ENCODE data around the gene HOXC12. TPM values are rescaled to one million over a fixed set of nuclear protein-coding genes. Genes with fewer than 3 reads are reported as not detected.

Gene HOXC12
- total RNA-seq, 1 experiment from 2014 or later = not detected

DNA sequence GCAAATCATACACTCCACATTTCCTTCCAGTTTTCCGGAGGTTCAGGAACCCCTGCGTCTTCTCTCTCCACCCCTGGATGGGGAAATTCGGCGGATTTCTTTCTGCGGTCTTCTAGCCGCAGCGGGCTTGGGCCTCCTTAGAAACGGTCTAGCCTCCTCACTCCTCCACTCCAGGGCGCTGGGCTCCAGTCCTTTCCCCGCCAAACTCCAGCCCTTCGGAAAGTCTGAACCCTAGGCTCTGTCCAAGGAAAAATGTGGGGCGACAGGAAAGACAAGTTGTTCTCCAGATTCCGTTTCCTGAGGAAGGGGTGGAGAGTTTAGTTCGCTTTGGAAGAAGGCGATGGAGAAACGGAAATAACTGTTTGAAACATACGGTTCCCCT is 28.9 kb downstream of the HOXC12 start:
- no peak for DNase-seq (ENCODE audit: low read depth)

DNA sequence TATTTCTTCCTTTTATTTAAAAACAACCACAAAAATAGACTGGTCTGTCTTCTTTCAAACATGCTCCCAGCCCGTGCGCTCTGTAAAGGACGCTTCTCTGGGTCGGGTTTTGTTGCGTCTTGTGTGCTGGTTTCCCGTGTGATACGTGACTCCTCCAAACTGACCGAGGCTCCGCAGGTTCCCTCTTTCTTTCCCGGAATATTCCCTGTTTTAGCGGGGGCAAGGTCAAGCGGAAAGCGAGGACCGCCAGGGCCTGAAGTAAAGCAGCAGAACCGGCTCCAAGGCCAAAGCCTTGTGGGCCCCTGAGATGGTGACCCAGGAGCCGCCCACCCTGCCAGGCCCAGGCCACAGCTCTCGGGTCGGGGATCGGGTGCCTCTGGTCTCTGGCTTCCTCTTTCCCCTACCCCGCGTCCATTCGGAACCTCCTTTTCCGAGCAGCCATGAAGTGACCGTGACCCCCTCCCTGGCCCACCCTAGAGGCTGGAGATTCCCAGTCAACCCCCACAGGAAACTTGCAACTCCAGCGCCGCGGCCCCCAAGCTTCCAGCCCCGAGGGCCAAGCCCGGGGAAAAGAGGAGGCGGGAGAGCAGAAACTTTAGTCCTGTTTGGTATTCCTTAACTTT is 29.4 kb downstream of the HOXC12 start:
- DNase-seq (ENCODE audit: low read depth) = no peak

DNA sequence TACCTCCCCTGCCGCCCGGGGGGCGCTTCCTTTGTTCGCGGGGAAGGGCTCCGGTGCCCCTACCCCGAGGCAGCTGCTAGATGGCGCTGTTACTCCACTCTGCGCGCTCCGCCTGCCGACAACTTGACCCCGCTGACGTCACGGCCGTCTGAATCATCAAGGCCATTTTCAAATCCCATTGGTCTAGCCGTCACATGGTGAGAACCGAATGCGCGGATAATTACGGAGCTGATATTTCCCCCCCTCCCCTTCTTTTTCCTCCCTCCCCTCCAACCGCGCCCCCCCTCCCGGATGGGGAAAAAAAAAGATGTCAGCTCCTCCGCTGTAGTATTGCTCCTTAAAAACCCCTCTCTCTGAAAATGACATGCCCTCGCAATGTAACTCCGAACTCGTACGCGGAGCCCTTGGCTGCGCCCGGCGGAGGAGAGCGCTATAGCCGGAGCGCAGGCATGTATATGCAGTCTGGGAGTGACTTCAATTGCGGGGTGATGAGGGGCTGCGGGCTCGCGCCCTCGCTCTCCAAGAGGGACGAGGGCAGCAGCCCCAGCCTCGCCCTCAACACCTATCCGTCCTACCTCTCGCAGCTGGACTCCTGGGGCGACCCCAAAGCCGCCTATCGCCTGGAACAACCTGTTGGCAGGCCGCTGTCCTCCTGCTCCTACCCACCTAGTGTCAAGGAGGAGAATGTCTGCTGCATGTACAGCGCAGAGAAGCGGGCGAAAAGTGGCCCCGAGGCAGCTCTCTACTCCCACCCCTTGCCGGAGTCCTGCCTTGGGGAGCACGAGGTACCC is 30.4 kb downstream of the HOXC12 start, which contains the start of gene HOXC10:
Gene HOXC10 (plus strand): TSS at position 246 of the 791 bp plus-strand sequence. CDS start 114 bp downstream, at position 360.
- DNase-seq (ENCODE audit: low read depth) = peak; percentile 91

DNA sequence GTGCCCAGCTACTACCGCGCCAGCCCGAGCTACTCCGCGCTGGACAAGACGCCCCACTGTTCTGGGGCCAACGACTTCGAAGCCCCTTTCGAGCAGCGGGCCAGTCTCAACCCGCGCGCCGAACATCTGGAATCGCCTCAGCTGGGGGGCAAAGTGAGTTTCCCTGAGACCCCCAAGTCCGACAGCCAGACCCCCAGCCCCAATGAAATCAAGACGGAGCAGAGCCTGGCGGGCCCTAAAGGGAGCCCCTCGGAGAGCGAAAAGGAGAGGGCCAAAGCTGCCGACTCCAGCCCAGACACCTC is 30.9 kb downstream of the HOXC12 start:
- DNase-seq (ENCODE audit: low read depth) = no peak

DNA sequence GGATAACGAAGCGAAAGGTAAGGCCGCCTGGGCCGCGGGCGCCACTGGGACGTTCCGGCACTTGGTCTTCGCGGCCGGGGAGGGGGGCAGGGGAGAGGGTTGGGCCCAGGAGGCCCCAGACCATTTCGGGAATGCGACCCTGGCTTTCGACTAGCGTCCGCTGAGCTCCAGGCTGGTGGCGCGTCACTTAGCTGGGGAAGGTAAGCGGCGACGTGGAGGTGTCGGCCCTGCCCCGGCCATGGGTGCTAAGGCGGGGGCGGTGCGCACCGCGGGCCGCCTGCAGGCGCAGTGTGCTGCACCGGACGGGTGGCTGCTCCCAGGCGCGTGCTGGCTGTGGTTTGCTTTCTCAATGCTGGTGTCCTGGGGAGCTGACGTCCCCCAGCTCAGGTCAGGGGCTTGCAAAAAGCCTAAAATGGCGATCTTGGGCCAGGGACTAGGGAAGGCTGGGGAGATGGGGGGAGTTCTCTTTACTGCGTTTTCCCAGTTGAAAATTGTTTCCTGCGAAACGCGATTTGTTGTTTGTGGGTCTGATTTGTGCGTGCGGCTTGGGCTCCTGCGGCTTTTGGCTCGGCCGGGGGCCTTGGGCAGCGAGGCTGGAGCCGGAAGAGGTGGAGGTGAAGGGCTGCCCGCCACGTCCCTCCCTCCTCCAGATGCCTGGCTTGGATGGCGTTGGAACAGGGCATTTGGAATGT is 31.4 kb downstream of the HOXC12 start:
- peak; percentile 59 for DNase-seq (ENCODE audit: low read depth)

DNA sequence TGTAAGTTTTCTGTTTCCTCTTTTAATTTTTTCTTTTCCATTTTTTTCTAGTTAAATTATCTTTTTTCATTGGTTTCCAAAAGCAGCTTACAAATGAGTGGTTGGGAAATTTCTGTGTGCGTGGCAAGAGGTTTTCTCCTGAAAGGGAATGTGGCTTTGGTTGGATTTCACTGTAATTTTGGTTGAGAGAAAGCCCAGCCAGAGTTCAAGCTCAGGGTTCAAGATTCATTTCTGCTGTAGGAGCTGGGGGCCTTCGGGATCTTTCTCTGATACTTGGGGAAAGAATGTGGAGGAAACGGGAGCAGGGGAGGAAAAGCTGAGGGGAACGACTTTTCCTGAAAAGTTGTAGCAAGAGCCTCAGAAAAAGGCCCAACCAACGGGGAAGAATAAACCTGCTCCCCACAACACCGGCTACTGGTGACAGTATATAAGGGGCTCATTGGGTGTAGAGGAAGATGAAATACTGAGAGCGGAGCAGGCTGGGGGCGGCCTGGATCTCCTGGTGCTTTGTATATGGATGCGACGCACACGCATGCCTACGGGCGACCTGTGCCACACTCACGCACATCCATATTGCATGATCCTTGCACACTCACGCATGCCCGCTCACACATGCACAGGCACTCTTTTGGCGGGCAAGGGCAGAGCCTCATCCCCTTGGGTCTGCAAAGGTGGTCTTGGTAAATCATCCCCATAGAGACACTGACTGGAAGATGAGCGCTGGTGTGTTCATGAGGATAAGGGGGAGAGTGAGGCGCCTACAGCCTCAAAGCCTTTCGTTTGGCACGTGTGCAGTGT is 32.2 kb downstream of the HOXC12 start:
- DNase-seq (ENCODE audit: low read depth) = no peak

DNA sequence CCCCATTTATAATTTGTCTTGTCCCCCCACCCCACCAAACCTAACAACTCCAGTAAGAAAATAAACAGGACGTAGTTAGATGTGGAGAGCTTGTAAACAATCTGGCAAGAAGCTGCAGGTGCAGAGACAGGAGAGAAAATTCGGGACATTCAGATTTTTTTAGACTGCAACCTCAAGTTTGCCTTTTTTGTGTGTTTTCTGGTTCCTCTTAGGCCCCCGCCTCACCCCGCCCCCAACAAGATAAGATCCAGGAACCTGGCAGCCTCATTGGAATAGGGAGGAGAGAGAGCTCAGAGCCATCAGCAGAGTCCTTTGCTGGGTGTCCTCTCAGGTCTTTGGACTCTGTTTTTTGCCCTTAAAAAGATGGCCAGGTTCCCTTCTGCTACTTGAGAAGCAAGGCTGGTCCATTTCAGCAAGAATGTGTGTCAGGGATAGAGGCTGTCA is 33.1 kb downstream of the HOXC12 start:
- DNase-seq (ENCODE audit: low read depth) = no peak

DNA sequence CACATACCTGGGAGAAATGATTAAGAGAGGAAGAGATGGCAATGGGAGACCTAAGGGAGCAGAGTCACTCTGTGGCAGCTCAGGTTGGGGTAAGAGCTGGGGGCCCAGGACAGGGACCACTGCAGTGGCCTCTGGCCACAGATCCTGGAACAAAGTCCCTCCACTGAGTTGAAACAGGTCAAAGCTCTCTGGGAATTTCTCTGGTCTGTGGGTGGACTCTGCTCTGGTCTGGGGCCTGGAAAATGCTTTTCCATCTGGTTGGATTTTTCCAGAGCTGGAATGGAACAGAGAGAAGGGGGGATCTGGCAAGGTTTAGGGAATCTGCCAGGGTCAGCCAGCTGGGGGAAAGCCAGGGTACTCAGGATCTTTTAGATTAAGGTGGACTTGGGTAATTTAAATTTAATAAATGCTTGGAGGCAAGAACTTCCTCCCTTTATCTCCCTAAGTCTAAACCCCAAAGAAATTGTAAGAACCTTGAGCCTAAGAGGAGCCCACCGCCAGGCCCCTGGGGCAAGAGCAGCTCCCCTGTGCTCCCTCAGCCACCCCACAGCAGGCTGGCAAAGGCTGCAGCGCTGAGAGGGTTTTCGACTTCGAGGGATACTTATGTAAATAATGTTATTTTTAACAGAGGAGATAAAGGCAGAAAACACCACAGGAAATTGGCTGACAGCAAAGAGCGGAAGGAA is 34.0 kb downstream of the HOXC12 start:
- DNase-seq (ENCODE audit: low read depth) = no peak

DNA sequence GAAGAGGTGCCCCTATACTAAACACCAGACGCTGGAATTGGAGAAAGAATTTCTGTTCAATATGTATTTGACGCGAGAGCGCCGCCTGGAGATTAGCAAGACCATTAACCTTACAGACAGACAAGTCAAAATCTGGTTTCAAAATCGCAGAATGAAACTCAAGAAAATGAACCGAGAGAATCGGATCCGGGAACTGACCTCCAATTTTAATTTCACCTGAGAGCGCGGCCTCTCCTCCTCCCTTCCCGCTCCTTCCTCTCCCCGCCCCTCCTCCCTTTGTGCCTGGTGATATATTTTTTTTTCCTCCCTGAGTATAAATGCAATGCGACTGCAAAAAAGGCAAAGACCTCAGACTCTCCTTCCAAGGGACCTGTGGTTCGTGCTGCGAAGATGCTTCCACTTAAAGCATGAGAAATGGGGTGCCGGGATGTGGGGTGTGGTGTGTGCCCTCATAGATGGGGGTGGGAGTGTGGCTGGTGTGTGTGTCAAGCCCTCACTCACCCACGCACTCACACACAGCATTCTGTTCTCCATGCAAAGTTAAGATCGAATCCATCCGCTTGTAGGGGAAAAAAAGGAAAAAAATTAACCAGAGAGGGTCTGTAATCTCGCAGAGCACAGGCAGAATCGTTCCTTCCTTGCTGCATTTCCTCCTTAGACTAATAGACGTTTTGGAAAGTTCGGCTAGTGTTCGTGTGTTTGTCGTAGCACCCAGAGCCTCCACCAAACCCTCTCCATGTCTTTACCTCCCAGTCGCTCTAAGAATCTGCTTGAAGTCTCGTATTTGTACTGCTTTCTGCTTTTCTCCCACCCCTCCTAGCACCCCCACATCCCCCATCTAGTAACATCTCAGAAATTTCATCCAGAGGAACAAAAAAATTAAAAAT is 34.8 kb downstream of the HOXC12 start:
- peak; percentile 63 for DNase-seq (ENCODE audit: low read depth)

DNA sequence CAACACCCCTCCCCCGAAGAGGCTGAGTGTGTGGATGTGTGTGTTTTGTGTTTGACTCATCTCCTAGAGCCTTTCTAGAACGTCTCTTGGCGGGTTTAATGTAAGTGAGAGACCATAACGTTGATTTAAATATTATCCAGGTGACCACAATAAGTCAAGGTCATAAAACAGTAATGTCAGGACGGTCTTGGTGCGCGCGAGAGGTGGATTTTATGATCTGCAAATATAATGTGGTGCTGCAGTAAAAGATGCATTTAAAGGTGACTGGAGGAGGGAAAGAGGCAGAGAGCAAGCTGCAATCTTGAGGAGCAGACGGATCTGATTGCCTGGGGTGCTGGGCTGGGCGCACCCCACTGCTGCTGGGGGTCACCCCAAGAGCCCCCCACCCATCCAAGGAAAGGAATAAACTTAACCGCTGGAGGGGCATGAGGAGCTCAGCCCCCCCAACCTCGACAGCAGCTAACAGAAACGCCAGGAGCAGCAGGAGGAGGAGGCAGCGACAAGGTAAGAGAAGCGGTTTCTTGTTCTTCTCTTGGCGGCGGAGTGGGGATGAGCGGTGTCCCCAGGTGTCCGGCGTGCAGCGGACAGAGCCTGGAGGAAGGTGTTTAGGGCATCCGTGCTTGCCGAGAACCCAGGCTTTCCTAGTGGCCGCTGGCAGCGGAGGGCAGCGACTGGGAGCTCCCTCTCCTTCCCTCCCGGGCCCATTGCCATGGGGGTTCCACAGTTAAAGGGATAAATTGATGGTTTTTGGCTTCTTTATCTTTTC is 35.8 kb downstream of the HOXC12 start:
- DNase-seq (ENCODE audit: low read depth) = no peak

DNA sequence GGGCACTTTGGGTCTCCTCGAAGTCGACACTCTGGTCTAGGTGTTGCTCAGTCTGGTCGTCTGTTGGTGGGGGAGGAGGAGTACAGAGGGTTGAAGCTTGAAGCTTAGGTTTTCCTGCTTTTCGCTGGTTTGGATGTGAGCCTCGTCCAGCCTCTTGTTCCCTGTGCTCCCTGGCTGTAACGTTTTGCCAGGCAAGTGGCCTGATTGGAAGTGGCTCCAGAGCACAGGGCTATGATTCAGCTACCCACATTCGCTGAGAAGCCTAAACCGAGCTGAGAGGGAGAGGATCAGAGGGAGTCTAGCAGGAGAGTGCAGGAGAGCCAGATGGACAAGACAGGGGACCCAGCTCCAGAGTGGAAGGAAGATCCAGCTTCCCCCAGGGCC is 36.4 kb downstream of the HOXC12 start:
- DNase-seq (ENCODE audit: low read depth) = no peak

DNA sequence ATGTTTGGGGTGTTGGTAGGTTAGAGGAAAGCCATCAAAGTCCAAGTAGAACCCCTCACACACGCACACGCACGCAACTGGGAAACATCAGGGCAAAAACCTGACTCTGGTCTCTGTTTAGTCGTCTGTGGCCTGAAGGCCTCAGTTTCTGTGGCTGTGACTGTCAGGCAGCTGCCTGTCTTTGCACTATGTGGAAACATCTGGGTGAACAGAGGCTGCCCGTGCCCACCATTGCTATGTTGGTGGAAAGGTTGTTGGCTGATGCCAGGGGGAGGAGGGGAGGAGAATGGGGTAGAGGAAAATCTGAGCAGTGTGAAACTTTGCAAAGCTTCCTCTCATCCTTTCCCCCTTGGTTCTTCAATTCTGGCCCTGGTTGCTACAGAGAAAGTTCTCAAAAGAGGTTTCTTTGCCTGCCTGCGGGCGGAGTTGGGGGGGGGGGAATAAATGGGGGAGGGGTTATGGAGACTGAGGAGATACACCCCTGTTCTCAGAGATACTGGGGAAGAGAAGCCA is 37.7 kb downstream of the HOXC12 start:
- no peak for DNase-seq (ENCODE audit: low read depth)

DNA sequence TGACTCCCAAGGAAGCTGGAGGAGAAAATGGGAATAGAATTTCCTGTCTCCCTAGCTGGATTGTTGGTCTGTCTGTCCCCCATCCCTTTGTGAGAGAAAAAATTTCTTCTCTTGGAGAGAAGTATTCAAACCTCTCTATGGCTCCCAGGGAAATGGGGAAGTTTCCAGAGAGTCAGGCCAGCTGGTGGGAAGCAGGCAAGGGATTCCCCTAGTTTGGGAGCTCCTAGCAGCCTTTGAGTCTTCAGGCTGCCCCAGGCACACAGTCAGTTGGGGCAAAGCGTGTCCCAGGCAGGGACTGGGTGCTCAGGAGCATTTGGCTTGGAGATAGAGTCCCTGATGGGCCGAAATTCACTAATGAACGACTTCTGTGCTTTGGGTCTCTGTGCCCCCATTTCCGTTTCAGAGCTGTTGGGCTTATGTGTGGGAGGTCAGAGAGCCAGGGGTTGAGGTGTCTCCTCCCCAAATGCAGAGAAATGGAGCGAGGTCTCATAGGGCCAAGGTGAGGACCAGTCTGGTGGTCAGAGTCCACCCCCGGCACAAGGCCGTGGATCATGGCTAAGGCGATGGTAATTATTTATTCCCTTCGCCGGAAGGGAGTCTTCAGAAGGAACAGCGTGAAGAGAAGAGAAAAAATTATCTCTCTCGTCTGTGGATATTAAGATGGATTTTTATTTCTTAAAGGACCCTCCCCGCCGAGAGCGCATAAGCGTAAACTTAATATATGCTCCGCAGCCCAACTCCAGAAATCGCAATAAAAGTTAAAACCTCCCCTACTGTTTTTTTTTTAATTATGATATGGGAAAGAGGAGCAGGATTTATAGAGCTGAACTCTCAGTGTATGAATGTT is 38.7 kb downstream of the HOXC12 start:
- no peak for DNase-seq (ENCODE audit: low read depth)

DNA sequence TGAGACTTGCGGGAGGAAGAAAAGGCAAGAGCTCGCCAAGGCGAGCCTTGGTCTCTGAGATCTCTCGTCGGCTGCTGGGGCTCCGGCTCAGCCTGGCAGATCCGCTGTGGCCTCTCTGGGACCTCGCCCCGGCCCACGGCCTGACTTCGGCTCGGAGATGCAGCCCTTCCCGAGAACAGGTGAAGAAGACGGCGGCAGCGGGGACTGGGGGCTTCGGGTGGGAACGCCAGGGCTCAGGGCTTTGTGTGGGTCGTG is 39.2 kb downstream of the HOXC12 start:
- DNase-seq (ENCODE audit: low read depth) = no peak

DNA sequence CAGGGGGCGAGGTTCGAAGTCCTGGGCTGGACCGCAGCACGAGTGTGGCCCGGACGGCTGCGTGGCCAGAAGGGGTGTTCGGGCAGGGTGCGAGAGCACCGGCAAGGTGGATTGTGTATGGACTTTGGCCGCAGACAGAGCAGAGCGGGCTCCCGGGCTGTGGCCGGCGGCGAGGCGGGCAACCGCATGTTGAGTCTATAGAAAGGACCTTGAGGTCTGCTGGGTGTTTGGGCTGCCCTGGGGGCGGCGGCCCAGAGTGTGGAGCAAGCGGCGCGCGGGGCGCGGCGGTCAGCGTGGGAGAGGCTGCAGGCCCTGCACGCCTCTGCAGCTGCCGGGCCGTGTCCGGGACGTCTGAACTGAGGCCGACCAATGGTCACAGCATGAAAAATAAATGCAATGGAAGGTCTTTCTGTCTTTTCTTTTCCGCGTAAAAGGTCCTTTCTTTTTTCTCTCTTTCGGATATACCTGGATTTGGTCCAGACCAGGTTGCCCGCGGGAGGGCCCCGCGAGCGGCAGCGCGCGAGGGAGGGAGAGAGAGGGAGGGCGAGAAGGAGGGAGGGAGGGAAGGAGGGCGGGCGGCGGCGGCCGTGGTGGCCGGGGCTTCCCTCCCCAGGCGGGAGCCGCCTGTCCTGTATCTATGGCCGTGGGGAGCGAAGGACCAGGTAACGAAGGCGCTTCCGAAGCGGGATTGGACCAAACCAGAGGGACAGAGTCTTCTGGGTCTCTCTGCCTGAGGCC is 39.7 kb downstream of the HOXC12 start:
- peak; percentile 29 for DNase-seq (ENCODE audit: low read depth)

DNA sequence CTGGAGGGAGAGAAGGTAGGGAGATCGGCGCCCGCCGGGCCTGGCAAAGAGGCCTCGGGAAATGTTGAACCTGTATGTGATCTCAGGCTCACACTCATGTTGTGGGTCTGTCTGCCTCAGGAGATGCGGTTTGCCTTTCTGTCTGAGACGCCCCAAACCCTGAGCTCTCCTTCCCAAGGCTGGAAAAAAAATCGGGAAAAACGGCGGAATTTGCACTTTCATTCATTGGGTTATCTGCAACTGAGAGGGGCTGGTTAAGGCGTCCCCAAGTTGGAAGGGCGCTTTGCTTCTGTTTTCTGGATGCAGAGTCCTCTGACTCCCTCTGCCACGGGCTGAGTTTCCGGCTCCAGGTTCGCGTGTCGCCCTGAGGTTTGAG is 40.3 kb downstream of the HOXC12 start:
- DNase-seq (ENCODE audit: low read depth) = no peak

DNA sequence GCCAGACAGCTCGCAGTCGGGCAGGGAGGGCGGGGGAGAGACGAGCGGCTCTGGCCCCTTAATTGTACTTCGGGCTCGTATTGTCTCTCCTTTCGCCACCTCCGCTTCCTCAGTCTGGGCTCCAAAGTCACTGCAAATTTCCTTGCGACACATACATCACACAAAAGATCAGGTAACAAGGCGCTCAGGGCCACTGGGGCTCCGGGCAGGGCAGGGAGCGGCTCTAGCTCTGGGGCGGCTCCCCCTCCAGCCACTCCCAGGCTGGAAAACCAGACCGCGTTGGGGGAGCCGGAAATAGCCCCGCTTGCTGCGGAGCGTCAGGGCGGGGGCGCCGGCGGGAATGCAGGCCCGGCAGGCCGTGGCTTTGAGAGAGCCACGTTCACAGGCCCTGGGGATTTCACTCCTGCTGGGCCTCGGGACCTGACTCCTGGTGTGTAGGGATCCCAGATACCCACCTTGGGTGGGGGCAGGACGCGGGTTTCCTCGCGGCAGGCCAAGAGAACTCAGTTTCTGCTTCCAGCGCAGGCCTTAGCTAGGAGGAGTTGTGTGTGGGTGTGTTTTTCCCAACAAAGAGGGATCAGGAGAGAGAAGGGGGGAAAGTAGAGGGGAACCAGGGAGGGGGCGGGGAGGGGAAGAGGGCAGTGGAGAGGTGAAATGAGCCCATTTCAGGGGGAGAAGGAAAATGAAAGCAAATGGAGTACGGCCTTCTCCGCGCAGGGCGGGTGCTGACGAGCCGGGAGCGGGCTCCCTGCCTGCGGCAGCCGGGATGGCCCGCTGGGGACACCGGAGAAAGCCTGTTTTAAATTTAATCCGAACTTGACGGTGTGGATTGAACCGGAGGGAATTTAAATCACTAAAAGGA is 40.9 kb downstream of the HOXC12 start:
- DNase-seq (ENCODE audit: low read depth) = peak; percentile 68

Measured in RPMI7951 (cell line).